Measurements from ENCODE around the gene AKAP7.

DNA sequence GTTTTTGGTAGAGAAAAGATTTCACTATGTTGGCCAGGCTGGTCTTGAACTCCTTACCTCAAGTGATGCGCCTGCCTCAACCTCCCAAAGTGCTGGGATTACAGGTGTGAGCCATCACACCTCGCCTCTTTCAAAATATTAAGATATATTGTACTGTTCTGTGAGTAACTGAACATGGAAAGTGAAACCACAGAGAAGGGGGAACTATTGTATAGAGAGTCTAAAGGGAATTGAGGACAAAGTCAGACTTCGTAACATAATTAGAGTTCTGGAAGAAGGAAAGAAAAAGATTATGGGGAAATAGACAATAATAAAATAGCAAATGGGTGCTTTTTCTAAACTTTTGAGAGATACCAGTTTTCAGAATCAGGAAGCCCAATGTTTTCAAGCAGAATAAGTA, 17.4 kb upstream of the AKAP7 start:
- TF ChIP-seq, protein P1, sequence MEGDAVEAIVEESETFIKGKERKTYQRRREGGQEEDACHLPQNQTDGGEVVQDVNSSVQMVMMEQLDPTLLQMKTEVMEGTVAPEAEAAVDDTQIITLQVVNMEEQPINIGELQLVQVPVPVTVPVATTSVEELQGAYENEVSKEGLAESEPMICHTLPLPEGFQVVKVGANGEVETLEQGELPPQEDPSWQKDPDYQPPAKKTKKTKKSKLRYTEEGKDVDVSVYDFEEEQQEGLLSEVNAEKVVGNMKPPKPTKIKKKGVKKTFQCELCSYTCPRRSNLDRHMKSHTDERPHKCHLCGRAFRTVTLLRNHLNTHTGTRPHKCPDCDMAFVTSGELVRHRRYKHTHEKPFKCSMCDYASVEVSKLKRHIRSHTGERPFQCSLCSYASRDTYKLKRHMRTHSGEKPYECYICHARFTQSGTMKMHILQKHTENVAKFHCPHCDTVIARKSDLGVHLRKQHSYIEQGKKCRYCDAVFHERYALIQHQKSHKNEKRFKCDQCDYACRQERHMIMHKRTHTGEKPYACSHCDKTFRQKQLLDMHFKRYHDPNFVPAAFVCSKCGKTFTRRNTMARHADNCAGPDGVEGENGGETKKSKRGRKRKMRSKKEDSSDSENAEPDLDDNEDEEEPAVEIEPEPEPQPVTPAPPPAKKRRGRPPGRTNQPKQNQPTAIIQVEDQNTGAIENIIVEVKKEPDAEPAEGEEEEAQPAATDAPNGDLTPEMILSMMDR (conservative IDR thresholded peaks at IDR 0.05; ENCODE audit: low read length): no peak
- TF ChIP-seq EZH2phosphoT487 (IDR thresholded peaks at IDR 0.05; ENCODE audit: borderline replicate concordance): no peak
